RWPE2 (cell line): ENCODE results near the gene NUP88.

Experiments used
- ATAC-seq: fragments of 200-7000 bp; cut with Tn5 transposase; 3 replicates; pipeline ENCODE4 v1.9.1; 2021; ENCODE audit warnings: low read depth
- DNase-seq: peaks from one replicate; pipeline ENCODE4 v3.0.0-alpha.2; 2020; ENCODE audit warnings: low spot score
- H3K27ac ChIP-seq: fragments of 450-650 bp; 2 replicates; pipeline ENCODE4 v1.5.1; 2017; ENCODE audit warnings: mild to moderate bottlenecking; ENCODE audit not compliant: poor library complexity, severe bottlenecking
- H3K27me3 ChIP-seq: fragments of 250-450 bp; sonication (Bioruptor Pico); 2 replicates; pipeline ENCODE4 v1.5.1; 2021; ENCODE audit warnings: mild to moderate bottlenecking, moderate library complexity; ENCODE audit not compliant: insufficient read depth, poor library complexity, severe bottlenecking
- H3K36me3 ChIP-seq: fragments of 250-450 bp; sonication (Bioruptor Pico); 2 replicates; pipeline ENCODE4 v1.5.1; 2020; ENCODE audit warnings: low read depth, mild to moderate bottlenecking, moderate library complexity
- H3K4me1 ChIP-seq: fragments of 250-450 bp; sonication (Bioruptor Pico); 2 replicates; pipeline ENCODE4 v1.5.1; 2021; ENCODE audit warnings: mild to moderate bottlenecking, moderate library complexity; ENCODE audit not compliant: insufficient read depth, poor library complexity, severe bottlenecking
- H3K4me3 ChIP-seq: fragments of 250-450 bp; sonication (Bioruptor Pico); 2 replicates; pipeline ENCODE4 v1.5.1; 2021; ENCODE audit warnings: mild to moderate bottlenecking, moderate library complexity; ENCODE audit not compliant: severe bottlenecking
- H3K9me3 ChIP-seq: fragments of 250-450 bp; sonication (Bioruptor Pico); 2 replicates; pipeline ENCODE4 v1.5.1; 2021; ENCODE audit warnings: mild to moderate bottlenecking, moderate library complexity; ENCODE audit not compliant: severe bottlenecking
- CTCF ChIP-seq: fragments of 450-650 bp; IDR thresholded peaks from one replicate; pipeline ENCODE4 v1.5.1; 2017; ENCODE audit warnings: mild to moderate bottlenecking, moderate library complexity; ENCODE audit not compliant: poor library complexity, severe bottlenecking

Gene NUP88

GRCh38 chr17:5370411-5370810, 49.1 kb downstream of the NUP88 start:
- Histone ChIP-seq H3K4me3 (no peak overlapping the region), H3K9me3 (no peaks in the 10 kb centered on the region), H3K27me3 (no peaks in the 10 kb centered on the region), H3K4me1 (peaks cover 10% of the 10 kb centered on the region), H3K27ac (no peak overlapping the region), H3K36me3 (peaks cover 80% of the 10 kb centered on the region)
- ATAC-seq (no peak), DNase-seq (no peak)
- TF ChIP-seq CTCF: no peak

GRCh38 chr17:5365831-5366230, 53.6 kb downstream of the NUP88 start:
- Histone ChIP-seq H3K27me3 (no peaks in the 10 kb centered on the region), H3K4me1 (peaks cover 25% of the 10 kb centered on the region), H3K4me3 (no peak overlapping the region), H3K36me3 (peaks cover 63% of the 10 kb centered on the region), H3K27ac (peak overlapping the region; percentile 72), H3K9me3 (no peaks in the 10 kb centered on the region)
- DNase-seq (no peak), ATAC-seq (peak; percentile 66)
- no peak for TF ChIP-seq CTCF

- TF ChIP-seq CTCF: no peak
- H3K4me1 ChIP-seq: peaks cover 25% of the 10 kb centered on the region
- H3K4me3 ChIP-seq: no peak overlapping the region
- no peak for ATAC-seq
- peaks cover 64% of the 10 kb centered on the region for H3K36me3 ChIP-seq
- H3K9me3 ChIP-seq: no peaks in the 10 kb centered on the region
- H3K27ac ChIP-seq: peak overlapping the region; percentile 72
- H3K27me3 ChIP-seq: no peaks in the 10 kb centered on the region
- DNase-seq: no peak
These were observed 54.8 kb downstream of the NUP88 start for GRCh38 chr17:5364696-5365095.

GRCh38 chr17:5364156-5364555, 55.3 kb downstream of the NUP88 start:
- Histone ChIP-seq H3K4me1 (peaks cover 25% of the 10 kb centered on the region), H3K4me3 (no peak overlapping the region), H3K27ac (peak overlapping the region; percentile 72), H3K36me3 (peaks cover 65% of the 10 kb centered on the region), H3K9me3 (no peaks in the 10 kb centered on the region), H3K27me3 (no peaks in the 10 kb centered on the region)
- ATAC-seq (no peak), DNase-seq (no peak)
- TF ChIP-seq CTCF: no peak

GRCh38 chr17:5362162-5362811, 57.2 kb downstream of the NUP88 start:
- H3K27ac ChIP-seq: no peak overlapping the region
- no peaks in the 10 kb centered on the region for H3K9me3 ChIP-seq
- no peaks in the 10 kb centered on the region for H3K27me3 ChIP-seq
- H3K4me3 ChIP-seq: no peak overlapping the region
- H3K4me1 ChIP-seq: peaks cover 25% of the 10 kb centered on the region
- TF ChIP-seq CTCF: no peak
- H3K36me3 ChIP-seq: peaks cover 60% of the 10 kb centered on the region
- ATAC-seq (no peak), DNase-seq (no peak)
